HG02588 (cell line): ENCODE results near the gene RPL32.
"Not testable (repeated sequence)": the region's sequence is repeated elsewhere in the genome, so short reads cannot be mapped to it uniquely, and the experiment has no call there.

Experiments used
- ATAC-seq: cut with Tn5 transposase; IDR thresholded peaks from one replicate; pipeline ENCODE4 v1.9.1; 2021; ENCODE audit warnings: mild to moderate bottlenecking, moderate library complexity; ENCODE audit not compliant: unreplicated experiment

Gene RPL32

GRCh38 chr3:12810013-12810780 is 31.2 kb downstream of the RPL32 start:
- peak; percentile 98 for ATAC-seq

DNA sequence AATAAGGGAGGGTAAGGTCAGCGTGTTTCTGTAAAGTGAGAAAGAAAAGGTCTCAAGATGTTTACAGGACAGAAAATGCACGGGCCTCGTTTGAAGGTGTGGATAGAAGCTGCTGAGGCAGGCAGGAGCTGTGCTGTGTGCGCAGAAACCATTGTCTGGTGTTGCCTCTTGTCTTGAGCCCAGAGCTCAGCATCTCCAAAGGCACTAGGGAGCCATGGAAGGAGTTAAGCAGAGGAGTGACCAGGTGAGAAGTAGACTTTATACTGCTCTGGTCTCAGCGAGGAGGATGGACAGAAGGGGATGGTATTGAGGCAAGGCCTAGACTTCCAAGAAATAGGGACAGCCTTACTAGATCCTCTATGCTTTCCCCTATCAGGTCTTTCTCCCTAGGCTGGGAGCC is 31.9 kb downstream of the RPL32 start:
- ATAC-seq, result no peak

GRCh38 chr3:12809001-12809400 is 32.4 kb downstream of the RPL32 start:
- no peak for ATAC-seq

- no peak for ATAC-seq
These were observed 32.8 kb downstream of the RPL32 start for GRCh38 chr3:12808587-12808986.

DNA sequence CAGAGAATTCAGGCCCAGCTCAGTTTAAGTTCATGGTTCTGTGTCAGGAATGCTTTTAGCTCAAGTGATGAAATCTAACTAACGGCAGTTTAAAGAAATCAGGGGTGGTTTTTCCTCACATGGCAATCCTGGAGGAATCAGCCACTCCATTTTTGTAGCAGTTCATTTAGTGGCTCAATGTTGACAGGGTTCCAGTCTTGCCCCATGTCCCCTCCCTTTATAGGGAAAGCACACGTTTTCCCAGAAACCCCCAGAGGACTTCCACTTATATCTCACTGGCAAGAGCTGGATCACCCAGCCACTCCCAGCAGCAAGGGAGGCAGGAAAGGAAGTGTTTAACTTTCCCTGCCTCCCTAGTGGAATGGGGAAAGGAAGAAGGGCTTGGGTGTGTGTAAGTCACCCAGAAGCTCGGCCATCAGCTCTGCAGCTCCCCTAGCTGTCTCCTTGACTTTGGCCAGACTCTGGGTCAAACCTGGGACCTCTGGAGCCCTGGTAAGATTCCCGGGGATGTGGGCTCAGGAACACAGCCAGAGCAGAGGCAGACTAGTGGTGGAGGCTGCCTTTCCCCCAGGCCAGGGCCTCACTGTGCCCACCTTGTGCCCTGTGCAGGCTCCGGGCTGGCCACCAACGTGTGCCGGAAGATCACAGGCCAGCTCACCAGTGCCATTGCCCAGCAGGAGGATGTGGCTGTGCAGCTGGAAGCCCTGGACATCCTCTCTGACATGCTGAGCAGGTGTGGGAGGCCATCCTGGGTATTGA is 33.6 kb downstream of the RPL32 start:
- no peak for ATAC-seq

GRCh38 chr3:12807066-12807465 is 34.3 kb downstream of the RPL32 start:
- ATAC-seq, result no peak

GRCh38 chr3:12803371-12803770 is 38.0 kb downstream of the RPL32 start:
- ATAC-seq, result no peak

DNA sequence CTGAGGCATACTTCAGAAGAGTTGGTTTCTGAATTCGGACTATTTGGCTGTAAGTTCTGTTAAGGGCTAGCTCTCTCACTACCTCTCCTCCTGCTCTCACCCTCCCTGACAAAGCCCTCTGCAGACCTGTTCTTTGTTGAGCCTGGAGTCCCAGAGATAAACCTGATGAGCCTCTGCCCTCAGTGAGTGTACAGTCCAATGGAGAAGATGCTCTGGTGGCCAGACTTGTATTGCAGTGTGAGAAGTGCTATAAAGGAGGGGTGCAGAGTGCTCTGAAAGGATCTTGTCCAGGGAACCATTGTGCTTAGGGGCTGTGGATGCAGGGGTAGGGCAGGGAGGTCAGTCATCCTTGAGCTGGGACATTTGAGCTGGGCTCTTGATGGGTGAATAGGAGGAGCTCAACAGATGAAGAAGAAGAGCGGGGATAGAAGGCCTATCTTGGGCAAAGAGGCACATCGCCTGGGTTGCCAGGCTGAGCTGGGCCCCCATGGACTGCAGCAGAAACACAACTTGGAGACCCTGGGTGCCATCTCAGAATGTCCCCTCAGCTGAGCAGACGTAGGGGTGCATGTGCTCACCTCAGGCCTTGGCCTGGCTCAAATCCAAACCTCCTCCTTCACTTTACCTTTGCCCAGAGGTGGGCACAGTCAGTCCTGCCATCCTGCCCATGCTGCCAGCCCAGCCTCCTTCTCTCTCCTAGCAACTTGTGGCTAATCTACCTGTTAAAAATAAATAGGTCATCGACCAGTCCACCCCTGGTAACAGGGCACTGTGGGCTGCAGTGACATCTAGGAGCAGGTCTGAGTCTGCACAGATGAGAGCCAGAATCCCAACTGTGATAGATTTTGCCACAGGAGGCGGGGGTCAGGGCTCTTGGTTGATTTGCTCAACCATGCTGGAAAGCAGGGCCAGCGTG is 41.6 kb downstream of the RPL32 start:
- no peak for ATAC-seq

GRCh38 chr3:12798559-12799179 is 42.7 kb downstream of the RPL32 start:
- no peak for ATAC-seq

GRCh38 chr3:12797892-12798558 is 43.3 kb downstream of the RPL32 start:
- no peak for ATAC-seq

DNA sequence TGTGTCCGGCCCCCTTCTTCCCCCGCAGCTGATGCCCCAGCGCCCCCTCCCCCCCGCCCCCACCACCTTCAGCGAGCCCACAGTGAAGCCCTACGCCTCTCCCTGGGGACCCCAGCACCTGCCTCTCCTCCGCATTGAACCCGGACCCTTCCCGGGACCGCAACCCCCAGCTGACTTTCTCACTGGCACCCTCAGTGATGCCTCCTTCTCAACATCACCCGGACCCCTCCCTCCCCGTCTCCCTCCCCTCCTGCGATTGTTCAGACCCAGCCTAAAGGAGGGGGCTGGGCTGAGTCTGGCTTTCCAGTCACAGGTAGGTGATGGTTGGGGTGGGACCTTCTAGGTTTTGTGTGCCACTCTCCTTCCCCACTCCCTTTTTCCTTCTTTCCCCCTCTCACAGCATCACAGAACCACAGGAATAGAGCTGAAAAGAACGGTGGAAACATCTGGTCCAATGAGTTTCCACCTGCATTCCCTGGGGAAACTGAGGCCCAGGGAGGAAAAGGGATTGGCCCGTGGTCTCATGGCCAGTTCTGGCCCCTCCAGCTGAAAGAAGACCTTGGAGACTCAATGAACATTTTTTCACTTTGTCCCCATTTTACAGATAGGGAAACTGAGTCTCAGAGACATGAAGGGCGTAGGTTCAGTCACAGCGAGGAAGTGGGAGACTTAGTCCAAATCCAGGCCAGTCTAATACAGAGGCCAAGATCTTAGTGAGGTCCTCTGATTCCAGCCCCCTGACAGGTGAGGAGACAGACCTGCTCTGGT is 44.1 kb downstream of the RPL32 start:
- no peak for ATAC-seq

DNA sequence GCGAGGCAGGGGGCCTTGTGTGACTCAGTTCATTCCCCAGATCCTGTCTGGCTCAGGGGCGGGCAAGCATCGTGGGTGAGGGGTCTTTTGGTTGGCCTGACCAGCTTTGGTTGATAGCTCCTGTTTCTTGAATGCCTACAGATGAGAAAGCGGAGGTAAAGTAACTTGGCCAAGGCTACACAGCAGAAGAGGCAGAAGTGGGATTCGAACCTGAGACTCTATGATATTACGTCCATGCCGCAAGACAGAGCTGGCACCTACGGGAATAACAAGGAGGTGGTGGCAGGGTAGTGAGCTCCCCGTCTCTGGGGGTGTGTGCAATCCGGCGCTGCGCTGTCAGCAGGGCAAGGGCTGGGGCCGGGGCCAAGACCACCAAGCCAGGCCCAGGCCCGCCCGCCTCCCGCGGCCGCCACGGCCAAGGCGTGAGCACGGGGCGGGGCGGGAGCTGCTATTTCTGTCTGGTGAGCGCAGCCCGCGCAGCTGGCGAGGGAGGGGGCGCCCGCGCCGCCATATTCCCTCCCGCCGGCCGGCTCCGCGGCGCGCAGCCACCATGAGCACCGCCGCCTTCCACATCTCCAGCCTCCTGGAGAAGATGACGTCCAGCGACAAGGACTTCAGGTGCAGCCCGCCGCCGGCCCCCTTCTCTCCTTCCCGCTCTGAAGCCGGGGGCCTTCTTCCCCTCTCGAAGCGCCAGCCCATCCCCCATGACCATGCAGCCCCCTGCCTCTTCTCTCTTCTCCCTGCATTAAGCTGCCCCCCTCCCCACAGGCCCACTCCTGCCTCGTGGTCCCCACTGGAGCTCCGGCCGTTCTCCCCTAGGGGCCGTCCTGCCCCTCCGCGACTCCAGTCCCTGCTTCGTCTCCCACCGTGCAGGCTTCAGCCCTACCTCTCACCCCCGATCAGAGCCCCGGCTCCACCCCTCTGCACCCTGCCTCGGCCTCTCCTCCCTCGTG is 44.9 kb downstream of the RPL32 start, which contains the start of gene CAND2:
TSS of gene CAND2 (plus strand) at position 510 of the 953 bp plus-strand sequence. CDS start at position 551, 41 bp downstream.
- ATAC-seq, result no peak

- ATAC-seq, result no peak
These were observed 47.7 kb downstream of the RPL32 start for GRCh38 chr3:12793701-12794100.

DNA sequence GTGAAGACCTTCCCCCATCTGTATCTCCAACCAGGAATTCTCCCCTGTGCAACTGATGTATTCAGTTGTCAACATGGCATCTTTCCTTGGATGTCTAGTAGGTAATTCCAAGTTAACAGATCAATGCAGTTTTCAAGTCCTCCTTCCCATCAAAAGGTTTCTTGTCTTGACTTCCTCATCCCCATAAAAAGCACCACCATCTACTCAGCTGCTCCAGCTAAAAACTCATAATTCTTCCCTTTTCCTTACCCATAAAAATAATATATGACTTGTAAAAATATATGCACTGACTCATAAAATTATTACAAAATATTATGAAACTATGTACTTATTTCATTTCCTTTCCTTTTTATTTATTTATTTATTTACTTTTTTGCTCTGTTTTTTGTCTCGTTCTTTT is 49.9 kb downstream of the RPL32 start:
- no peak for ATAC-seq

- not testable (repeated sequence) for ATAC-seq
These were observed 53.2 kb downstream of the RPL32 start for GRCh38 chr3:12787967-12788690.

- not testable (repeated sequence) for ATAC-seq
These were observed 54.0 kb downstream of the RPL32 start for GRCh38 chr3:12787346-12787745.

- ATAC-seq, result no peak
These were observed 56.3 kb downstream of the RPL32 start for GRCh38 chr3:12785096-12785495.
